K562 (cell line): ENCODE measurements around the gene SRSF6. TPM values are rescaled to one million over a fixed set of nuclear protein-coding genes. Genes with fewer than 3 reads are reported as not detected.
A peak's percentile ranks its signal among the peaks of the same experiment; 100 is the strongest.

Experiments
- ATAC-seq: fragments of 200-7000 bp; cut with Tn5 transposase; 3 replicates; pipeline ENCODE4 v1.9.1; 2020; ENCODE audit warnings: moderate library complexity
- BruUV-seq: library from RNA; stranded (reverse); fragments of 400-500 nt; replicated peaks from 2 replicates; lab custom pipeline; 2021; lab: Mats Ljungman, UMichigan
- CTCF ChIA-PET: fragments of 300-600 bp; formaldehyde crosslinking; extraction: SDS; loops from one replicate; lab custom pipeline; 2021; ENCODE audit warnings: low intra/inter-chr PET ratio; lab: Yijun Ruan, JAX
- POLR2A ChIA-PET: fragments of 300-600, 350-650 bp; sonication (Branson Sonifier 250); formaldehyde crosslinking; extraction: SDS; loops from one replicate; lab custom pipeline; 2021; ENCODE audit warnings: antibody characterized with exemption, inconsistent platforms; lab: Yijun Ruan, JAX
- DNase-seq, 4 experiments: peaks; one replicate each; pipeline versions ENCODE4 v3.0.0 to v3.0.0-alpha.2; 2011 to 2018; ENCODE audit warnings: low spot score in 3 of 4, mixed read lengths in 3 of 4; ENCODE audit errors: extremely low read depth in 1 of 4
- FAIRE-seq: peaks from 2 replicates; lab custom pipeline; 2011; peaks lifted over from hg19 to GRCh38; lab: Jason Lieb, UNC
- H2AFZ ChIP-seq: 2 replicates; pipeline ENCODE4 v1.6.0; 2011; ENCODE audit warnings: low read depth, low read length, control low read depth, inconsistent platforms
- H3K27ac ChIP-seq: fragments of 200-600 bp; 3 replicates; pipeline ENCODE4 v1.8.0; 2011; ENCODE audit warnings: low read depth, mild to moderate bottlenecking, control low read depth, inconsistent platforms, low read length, moderate library complexity, mixed read lengths; ENCODE audit errors: extremely low read depth
- H3K27me3 ChIP-seq, 2 experiments: fragments of 300-600 bp in 1 of 2; 2 replicates in 1 of 2; 3 replicates in 1 of 2; pipeline versions ENCODE4 v1.6.0 to v1.8.0; 2011; ENCODE audit warnings: inconsistent platforms in 2 of 2, low read length in 2 of 2, mild to moderate bottlenecking in 1 of 2, mixed read lengths in 1 of 2, moderate library complexity in 1 of 2; ENCODE audit not compliant: control insufficient read depth in 2 of 2, insufficient read depth in 2 of 2
- H3K36me3 ChIP-seq: fragments of 300-600 bp; 3 replicates; pipeline ENCODE4 v1.8.0; 2011; ENCODE audit warnings: mild to moderate bottlenecking, low read length, inconsistent platforms; ENCODE audit not compliant: control insufficient read depth, insufficient read depth
- H3K4me1 ChIP-seq, 2 experiments: fragments of 200-600 bp in 1 of 2; replicated peaks in 1 of 2; 2 replicates in 1 of 2; 3 replicates in 1 of 2; pipeline versions ENCODE4 v1.5.1 to v1.8.0; 2011; ENCODE audit warnings: inconsistent platforms in 2 of 2, low read length in 2 of 2, mild to moderate bottlenecking in 1 of 2, mixed read lengths in 1 of 2, moderate library complexity in 1 of 2; ENCODE audit not compliant: control insufficient read depth in 2 of 2, insufficient read depth in 2 of 2
- H3K4me2 ChIP-seq: 2 replicates; pipeline ENCODE4 v1.6.1; 2011; ENCODE audit warnings: low read length, control low read depth, inconsistent platforms, mixed read lengths; ENCODE audit not compliant: insufficient read depth
- H3K4me3 ChIP-seq: fragments of 200-600 bp; sonication (generic), shearing (Covaris generic); 2 replicates; pipeline ENCODE4 v1.5.1; 2016; ENCODE audit warnings: control low read depth, inconsistent platforms
- H3K79me2 ChIP-seq: fragments of 200-600 bp; 3 replicates; pipeline ENCODE4 v1.8.0; 2011; ENCODE audit warnings: low read length, inconsistent platforms; ENCODE audit not compliant: control insufficient read depth, insufficient read depth
- H3K9ac ChIP-seq, 2 experiments: 2 replicates each; pipeline versions ENCODE4 v1.6.0 to v1.6.1; 2011; ENCODE audit warnings: low read depth in 2 of 2, low read length in 2 of 2, control low read depth in 1 of 2, inconsistent platforms in 1 of 2, mild to moderate bottlenecking in 1 of 2, mixed read lengths in 1 of 2; ENCODE audit not compliant: insufficient read depth in 1 of 2
- H3K9me1 ChIP-seq: one replicate; pipeline ENCODE4 v1.6.0; 2011; ENCODE audit warnings: inconsistent platforms, mild to moderate bottlenecking, low read length, moderate library complexity; ENCODE audit not compliant: control insufficient read depth, insufficient read depth
- H3K9me3 ChIP-seq: replicated peaks from 2 replicates; pipeline ENCODE4 v1.5.1; 2011; ENCODE audit warnings: low read depth, low read length, inconsistent platforms; ENCODE audit not compliant: control insufficient read depth, insufficient read depth
- H4K20me1 ChIP-seq: replicated peaks from 2 replicates; pipeline ENCODE4 v1.6.1; 2011; ENCODE audit warnings: low read length, inconsistent platforms, mixed read lengths; ENCODE audit not compliant: control insufficient read depth, insufficient read depth
- BDP1 ChIP-seq: IDR thresholded peaks from 3 replicates; pipeline ENCODE4 v1.6.1; 2011; ENCODE audit not compliant: insufficient read length, insufficient read depth
- CGGBP1 ChIP-seq: fragments of 250-450 bp; sonication (Bioruptor Pico); IDR thresholded peaks from 2 replicates; pipeline ENCODE4 v1.9.0; 2021; ENCODE audit warnings: mild to moderate bottlenecking
- DPF2 ChIP-seq: fragments of 450-650 bp; IDR thresholded peaks from 2 replicates; pipeline ENCODE4 v1.6.1; 2016
- GATAD2B ChIP-seq: fragments of 450-650 bp; IDR thresholded peaks from 2 replicates; pipeline ENCODE4 v1.6.1; 2017; ENCODE audit warnings: mild to moderate bottlenecking, borderline replicate concordance
- KAT7 ChIP-seq: sonication (generic); formaldehyde crosslinking; IDR thresholded peaks from 2 replicates; pipeline ENCODE4 v1.8.0; 2022; ENCODE audit warnings: missing genetic modification reagents, mild to moderate bottlenecking, borderline replicate concordance
- KLF16 ChIP-seq: IDR thresholded peaks from 2 replicates; pipeline ENCODE4 v1.6.1; 2016; ENCODE audit warnings: antibody characterized with exemption
- MAFG ChIP-seq: fragments of 450-650 bp; conservative IDR thresholded peaks from 2 replicates; pipeline ENCODE4 v1.6.1; 2016; ENCODE audit warnings: missing genetic modification characterization, missing compliant biosample characterization
- NR4A1 ChIP-seq, 2 experiments: fragments of 250-450 bp in 1 of 2; fragments of 450-650 bp in 1 of 2; sonication (Bioruptor Pico) in 1 of 2; IDR thresholded peaks; 2 replicates each; pipeline versions ENCODE4 v1.4.0 to v1.6.1; 2016 to 2020; ENCODE audit warnings: mild to moderate bottlenecking in 2 of 2, missing compliant biosample characterization in 1 of 2, missing genetic modification characterization in 1 of 2, moderate library complexity in 1 of 2
- ZKSCAN3 ChIP-seq: fragments of 250-450 bp; sonication (Bioruptor Pico); IDR thresholded peaks from 2 replicates; pipeline ENCODE4 v1.4.0; 2020
- ZNF436 ChIP-seq: fragments of 250-450, 450-650 bp; sonication (Bioruptor Pico); formaldehyde crosslinking; IDR thresholded peaks from 2 replicates; pipeline ENCODE4 v1.7.0; 2020; ENCODE audit warnings: mild to moderate bottlenecking
- ZNF785 ChIP-seq: fragments of 250-450 bp; sonication (Bioruptor Pico); IDR thresholded peaks from 2 replicates; pipeline ENCODE4 v1.4.0; 2020; ENCODE audit warnings: mild to moderate bottlenecking
- WGBS: fragments of 100-300 bp; shearing (Covaris generic); methylation state at CpG from one replicate; pipeline ENCODE4 v1.1.6; 2016; ENCODE audit warnings: low coverage, mixed read lengths; ENCODE audit not compliant: insufficient coverage; ENCODE audit errors: missing lambda C conversion rate; 5-methylcytosine and 5-hydroxymethylcytosine counted together
- in situ Hi-C: fragments of 300-500 bp; cut with MboI; formaldehyde crosslinking; loops from 4 replicates; pipeline ENCODE4 v1.15.0; 2018; ENCODE audit warnings: inconsistent platforms, mixed read lengths
- intact Hi-C: fragments of 100-400 bp; cut with micrococcal nuclease; formaldehyde crosslinking; loops from 2 replicates; pipeline ENCODE4 v1.14.2; 2022
- polyA plus RNA-seq, 8 experiments: library from polyadenylated mRNA; depleted of rRNA in 4 of 8; stranded (reverse) in 5 of 8; unstranded in 3 of 8; fragments of >200 nt; fragmentation: Nextera tagmentation in 2 of 8; fragmentation: Illumina TruSeq in 1 of 8; extraction: Ambion mirVana in 2 of 8; extraction: Trizol in 1 of 8; gene quantifications; 2 replicates each; pipeline versions ENCODE4 v1.2.1 to v1.2.3, GENCODE V29; 2011 to 2014; ENCODE audit warnings: inconsistent platforms in 1 of 8, missing spikeins in 1 of 8
- total RNA-seq, 7 experiments: library from RNA; depleted of rRNA in 6 of 7; stranded (reverse); fragments of >200 nt in 6 of 7; fragmentation: Illumina TruSeq in 2 of 7; extraction: Trizol in 2 of 7; gene quantifications; 2 replicates each; pipeline versions ENCODE4 v1.2.1 to v1.2.3, GENCODE V29; 2011 to 2021; ENCODE audit warnings: low replicate concordance in 1 of 7
- TF ChIP-seq, protein P1 (sequence below): sonication (generic); formaldehyde crosslinking; IDR thresholded peaks from 2 replicates; pipeline ENCODE4 v1.8.0; 2022; ENCODE audit warnings: mild to moderate bottlenecking, missing genetic modification reagents, borderline replicate concordance
- TF ChIP-seq, protein P2 (sequence below): fragments of 250-450 bp; sonication (Bioruptor Pico); IDR thresholded peaks from 2 replicates; pipeline ENCODE4 v1.8.0; 2022; ENCODE audit warnings: inconsistent platforms, mild to moderate bottlenecking, moderate library complexity, borderline replicate concordance
- TF ChIP-seq, protein P3 (sequence below): fragments of 250-450 bp; sonication (Bioruptor Pico); IDR thresholded peaks from 2 replicates; pipeline ENCODE4 v1.4.0; 2020; ENCODE audit warnings: mild to moderate bottlenecking
- TF ChIP-seq, protein P4 (sequence below), 3 experiments: IDR thresholded peaks in 2 of 3; conservative IDR thresholded peaks in 1 of 3; 2 replicates each; pipeline ENCODE4 v1.5.1; 2011 to 2012; ENCODE audit warnings: low read length in 3 of 3, mild to moderate bottlenecking in 3 of 3, control low read depth in 2 of 3, improper control_type of control experiment in 1 of 3, inconsistent platforms in 1 of 3, low read depth in 1 of 3, mixed read lengths in 1 of 3, moderate library complexity in 1 of 3; ENCODE audit not compliant: insufficient read depth in 2 of 3

Gene SRSF6
- total and polyA plus RNA-seq, 9 of the 15 experiments (the other 6 are each of a cell fraction or from before 2014, with no cell fraction given), result 52.4 to 165 (median 117) TPM

- Histone ChIP-seq H3K9ac (no peak overlapping the region), H3K27ac (no peak overlapping the region), H3K79me2 (no peaks in the 10 kb centered on the region), H3K9me3 (no peaks in the 10 kb centered on the region), H3K4me1 (peaks cover 0 to 12% of the 10 kb centered on the region in 2 experiments; a peak in 3 of 5 replicates), H3K27me3 (peaks cover under 1 to 15% of the 10 kb centered on the region in 2 experiments; a peak in 4 of 5 replicates), H3K4me3 (no peak overlapping the region), H3K4me2 (no peak overlapping the region), H2AFZ (no peak overlapping the region), H3K9me1 (no peaks in the 10 kb centered on the region), H4K20me1 (no peaks in the 10 kb centered on the region), H3K36me3 (no peaks in the 10 kb centered on the region)
- intact Hi-C loops, result no loop called here
- peak; percentile 29 for FAIRE-seq
- 1% methylated on average over 7 of the region's 7 CpGs for WGBS
- BruUV-seq, result no TSS peak
- CTCF ChIA-PET, result no interaction called here
- POLR2A ChIA-PET, result interaction anchor here (1.9 kb wide), 1 partner anchor 27 kb away, joined by 14 read pairs; the partner anchor contains the start of gene SRSF6
- peak; percentile 36; the same call in 1 of the 3 replicates for ATAC-seq
- peak in 2 of 4 experiments; percentile 30 to 41 for DNase-seq
- in situ Hi-C loops, result no loop called here
- TF ChIP-seq ZKSCAN3 (CRISPR knock-in tag), result no peak
- peak; percentile 55; the same call in 1 of the 2 replicates for TF ChIP-seq KLF16
- TF ChIP-seq, protein P1, sequence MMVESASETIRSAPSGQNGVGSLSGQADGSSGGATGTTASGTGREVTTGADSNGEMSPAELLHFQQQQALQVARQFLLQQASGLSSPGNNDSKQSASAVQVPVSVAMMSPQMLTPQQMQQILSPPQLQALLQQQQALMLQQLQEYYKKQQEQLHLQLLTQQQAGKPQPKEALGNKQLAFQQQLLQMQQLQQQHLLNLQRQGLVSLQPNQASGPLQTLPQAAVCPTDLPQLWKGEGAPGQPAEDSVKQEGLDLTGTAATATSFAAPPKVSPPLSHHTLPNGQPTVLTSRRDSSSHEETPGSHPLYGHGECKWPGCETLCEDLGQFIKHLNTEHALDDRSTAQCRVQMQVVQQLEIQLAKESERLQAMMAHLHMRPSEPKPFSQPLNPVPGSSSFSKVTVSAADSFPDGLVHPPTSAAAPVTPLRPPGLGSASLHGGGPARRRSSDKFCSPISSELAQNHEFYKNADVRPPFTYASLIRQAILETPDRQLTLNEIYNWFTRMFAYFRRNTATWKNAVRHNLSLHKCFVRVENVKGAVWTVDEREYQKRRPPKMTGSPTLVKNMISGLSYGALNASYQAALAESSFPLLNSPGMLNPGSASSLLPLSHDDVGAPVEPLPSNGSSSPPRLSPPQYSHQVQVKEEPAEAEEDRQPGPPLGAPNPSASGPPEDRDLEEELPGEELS (CRISPR knock-in tag), result no peak
- no peak for TF ChIP-seq ZNF436 (CRISPR knock-in tag)
- TF ChIP-seq MAFG (tag), result no peak
- TF ChIP-seq, protein P2, sequence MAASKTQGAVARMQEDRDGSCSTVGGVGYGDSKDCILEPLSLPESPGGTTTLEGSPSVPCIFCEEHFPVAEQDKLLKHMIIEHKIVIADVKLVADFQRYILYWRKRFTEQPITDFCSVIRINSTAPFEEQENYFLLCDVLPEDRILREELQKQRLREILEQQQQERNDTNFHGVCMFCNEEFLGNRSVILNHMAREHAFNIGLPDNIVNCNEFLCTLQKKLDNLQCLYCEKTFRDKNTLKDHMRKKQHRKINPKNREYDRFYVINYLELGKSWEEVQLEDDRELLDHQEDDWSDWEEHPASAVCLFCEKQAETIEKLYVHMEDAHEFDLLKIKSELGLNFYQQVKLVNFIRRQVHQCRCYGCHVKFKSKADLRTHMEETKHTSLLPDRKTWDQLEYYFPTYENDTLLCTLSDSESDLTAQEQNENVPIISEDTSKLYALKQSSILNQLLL (CRISPR knock-in tag), result no peak
- TF ChIP-seq CGGBP1 (CRISPR knock-in tag), result no peak
- peak; percentile 70 for TF ChIP-seq DPF2
- TF ChIP-seq KAT7 (CRISPR knock-in tag), result no peak
- no peak for TF ChIP-seq NR4A1 (CRISPR knock-in tag; IDR thresholded peaks at IDR 0.05)
- TF ChIP-seq NR4A1 (tag; IDR thresholded peaks at IDR 0.05), result no peak
- TF ChIP-seq, protein P3, sequence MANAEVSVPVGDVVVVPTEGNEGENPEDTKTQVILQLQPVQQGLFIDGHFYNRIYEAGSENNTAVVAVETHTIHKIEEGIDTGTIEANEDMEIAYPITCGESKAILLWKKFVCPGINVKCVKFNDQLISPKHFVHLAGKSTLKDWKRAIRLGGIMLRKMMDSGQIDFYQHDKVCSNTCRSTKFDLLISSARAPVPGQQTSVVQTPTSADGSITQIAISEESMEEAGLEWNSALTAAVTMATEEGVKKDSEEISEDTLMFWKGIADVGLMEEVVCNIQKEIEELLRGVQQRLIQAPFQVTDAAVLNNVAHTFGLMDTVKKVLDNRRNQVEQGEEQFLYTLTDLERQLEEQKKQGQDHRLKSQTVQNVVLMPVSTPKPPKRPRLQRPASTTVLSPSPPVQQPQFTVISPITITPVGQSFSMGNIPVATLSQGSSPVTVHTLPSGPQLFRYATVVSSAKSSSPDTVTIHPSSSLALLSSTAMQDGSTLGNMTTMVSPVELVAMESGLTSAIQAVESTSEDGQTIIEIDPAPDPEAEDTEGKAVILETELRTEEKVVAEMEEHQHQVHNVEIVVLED (CRISPR knock-in tag), result no peak
- TF ChIP-seq, protein P4, sequence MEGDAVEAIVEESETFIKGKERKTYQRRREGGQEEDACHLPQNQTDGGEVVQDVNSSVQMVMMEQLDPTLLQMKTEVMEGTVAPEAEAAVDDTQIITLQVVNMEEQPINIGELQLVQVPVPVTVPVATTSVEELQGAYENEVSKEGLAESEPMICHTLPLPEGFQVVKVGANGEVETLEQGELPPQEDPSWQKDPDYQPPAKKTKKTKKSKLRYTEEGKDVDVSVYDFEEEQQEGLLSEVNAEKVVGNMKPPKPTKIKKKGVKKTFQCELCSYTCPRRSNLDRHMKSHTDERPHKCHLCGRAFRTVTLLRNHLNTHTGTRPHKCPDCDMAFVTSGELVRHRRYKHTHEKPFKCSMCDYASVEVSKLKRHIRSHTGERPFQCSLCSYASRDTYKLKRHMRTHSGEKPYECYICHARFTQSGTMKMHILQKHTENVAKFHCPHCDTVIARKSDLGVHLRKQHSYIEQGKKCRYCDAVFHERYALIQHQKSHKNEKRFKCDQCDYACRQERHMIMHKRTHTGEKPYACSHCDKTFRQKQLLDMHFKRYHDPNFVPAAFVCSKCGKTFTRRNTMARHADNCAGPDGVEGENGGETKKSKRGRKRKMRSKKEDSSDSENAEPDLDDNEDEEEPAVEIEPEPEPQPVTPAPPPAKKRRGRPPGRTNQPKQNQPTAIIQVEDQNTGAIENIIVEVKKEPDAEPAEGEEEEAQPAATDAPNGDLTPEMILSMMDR (IDR thresholded peaks at IDR 0.05 in 2 of 3, conservative IDR thresholded peaks at IDR 0.05 in 1 of 3; ENCODE audit: insufficient read depth in 2 of 3, low read depth in 1 of 3, low read length in 3 of 3), result no peak
- no peak for TF ChIP-seq ZNF785 (CRISPR knock-in tag)
- TF ChIP-seq BDP1, result no peak
- no peak for TF ChIP-seq GATAD2B
Measured at GRCh38 chr20:43431134-43431519, 26.6 kb upstream of the SRSF6 start.
